ENCODE measurements around the gene ORM2. TPM values are rescaled to one million over a fixed set of nuclear protein-coding genes. Genes with fewer than 3 reads are reported as not detected.

The ORM2 gene
- total and polyA plus RNA-seq, 10 donors: 0.13 to 0.93 (median 0.38) TPM; not detected in 6

GRCh38 chr9:114378016-114378415, 48.3 kb downstream of the ORM2 start:
- Histone ChIP-seq H3K27ac (peak overlapping the region in 5 of 8 donors; percentile 1 to 99 (median 96)), H3K4me1 (peaks cover 46 to 100% (median 95%) of the 10 kb centered on the region in 6 donors), H3K9me3 (no peaks in the 10 kb centered on the region), H3K4me3 (peak overlapping the region in 1 of 8 donors; percentile 8), H3K36me3 (peaks cover 4 to 99% (median 54%) of the 10 kb centered on the region in 6 donors), H3K27me3 (replicated peaks in 1 of 7) (no peaks in the 10 kb centered on the region)
- whole genome bisulfite sequencing, 5 donors: 89 to 93% (median 90%) methylated on average over 8 of the region's 8 CpGs
- intact Hi-C loops (cut with DNase I; ENCODE audit: low total_unique reads): no loop called here
- TF ChIP-seq POLR2AphosphoS5 (IDR thresholded peaks at IDR 0.05): peak; percentile 20 to 59 (median 47)
- TF ChIP-seq, protein P1, sequence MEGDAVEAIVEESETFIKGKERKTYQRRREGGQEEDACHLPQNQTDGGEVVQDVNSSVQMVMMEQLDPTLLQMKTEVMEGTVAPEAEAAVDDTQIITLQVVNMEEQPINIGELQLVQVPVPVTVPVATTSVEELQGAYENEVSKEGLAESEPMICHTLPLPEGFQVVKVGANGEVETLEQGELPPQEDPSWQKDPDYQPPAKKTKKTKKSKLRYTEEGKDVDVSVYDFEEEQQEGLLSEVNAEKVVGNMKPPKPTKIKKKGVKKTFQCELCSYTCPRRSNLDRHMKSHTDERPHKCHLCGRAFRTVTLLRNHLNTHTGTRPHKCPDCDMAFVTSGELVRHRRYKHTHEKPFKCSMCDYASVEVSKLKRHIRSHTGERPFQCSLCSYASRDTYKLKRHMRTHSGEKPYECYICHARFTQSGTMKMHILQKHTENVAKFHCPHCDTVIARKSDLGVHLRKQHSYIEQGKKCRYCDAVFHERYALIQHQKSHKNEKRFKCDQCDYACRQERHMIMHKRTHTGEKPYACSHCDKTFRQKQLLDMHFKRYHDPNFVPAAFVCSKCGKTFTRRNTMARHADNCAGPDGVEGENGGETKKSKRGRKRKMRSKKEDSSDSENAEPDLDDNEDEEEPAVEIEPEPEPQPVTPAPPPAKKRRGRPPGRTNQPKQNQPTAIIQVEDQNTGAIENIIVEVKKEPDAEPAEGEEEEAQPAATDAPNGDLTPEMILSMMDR (IDR thresholded peaks at IDR 0.05 in 8 of 11, conservative IDR thresholded peaks at IDR 0.05 in 3 of 11): no peak
- DNase-seq: peak; percentile 54

- DNase-seq: peak; percentile 47
- Histone ChIP-seq H3K27me3 (replicated peaks in 1 of 7) (no peaks in the 10 kb centered on the region), H3K4me1 (peaks cover 47 to 100% (median 95%) of the 10 kb centered on the region in 6 donors), H3K4me3 (peak overlapping the region in 1 of 8 donors; percentile 34), H3K9me3 (no peaks in the 10 kb centered on the region), H3K27ac (peak overlapping the region; percentile 31 to 99 (median 52)), H3K36me3 (peaks cover 4 to 98% (median 53%) of the 10 kb centered on the region in 6 donors)
- peak in 1 of 3 donors; percentile 21 for TF ChIP-seq POLR2AphosphoS5 (IDR thresholded peaks at IDR 0.05)
- TF ChIP-seq, protein P1 (IDR thresholded peaks at IDR 0.05 in 8 of 11, conservative IDR thresholded peaks at IDR 0.05 in 3 of 11): no peak
- 83 to 90% (median 87%) methylated on average over 4 to 5 of the region's 5 CpGs for WGBS, 5 donors
- intact Hi-C loops (cut with DNase I; ENCODE audit: low total_unique reads): no loop called here
Measured at GRCh38 chr9:114378883-114379282, 49.2 kb downstream of the ORM2 start.

Other genes with a start within 250 kb of the ORM2 start
- 1 to 10 TPM in 2 of 7 donors, not detected in 5; 1.0 to 1.5 TPM for gene KIF12, start 230.6 kb upstream of the ORM2 start, total RNA-seq
- under 1 TPM; 0.20 to 0.26 (median 0.23) TPM for gene KIF12, start 230.6 kb upstream of the ORM2 start, polyA plus RNA-seq
- gene COL27A1, start 174.3 kb upstream of the ORM2 start, total RNA-seq: 10 to 100 TPM in 4 of 7 donors, 1 to 10 TPM in 3; 2.3 to 23.4 (median 10.4) TPM
- 1 to 10 TPM; 2.1 to 8.1 (median 3.0) TPM for gene COL27A1, start 174.3 kb upstream of the ORM2 start, polyA plus RNA-seq
- 10 to 100 TPM in 2 of 7 donors, 1 to 10 TPM in 4, under 1 TPM in 1; 0.95 to 13.6 (median 6.2) TPM for gene ORM1, start 6.8 kb upstream of the ORM2 start, total RNA-seq
- gene ORM1, start 6.8 kb upstream of the ORM2 start, polyA plus RNA-seq: 1 to 10 TPM in 2 of 3 donors, under 1 TPM in 1; 0.99 to 2.0 (median 1.7) TPM
- gene AKNA, start 58.1 kb downstream of the ORM2 start, total RNA-seq: 100 to 1,000 TPM; 198 to 324 (median 238) TPM
- 100 to 1,000 TPM in 2 of 3 donors, 10 to 100 TPM in 1; 92.9 to 129 (median 124) TPM for gene AKNA, start 58.1 kb downstream of the ORM2 start, polyA plus RNA-seq
- 10 to 100 TPM; 11.8 to 51.6 (median 29.4) TPM for gene WHRN, start 175.6 kb downstream of the ORM2 start, total RNA-seq
- gene WHRN, start 175.6 kb downstream of the ORM2 start, polyA plus RNA-seq: 10 to 100 TPM in 1 of 3 donors, 1 to 10 TPM in 2; 3.7 to 25.4 (median 9.5) TPM